K562 (cell line): ENCODE data around the gene IFNA6. TPM values are rescaled to one million over a fixed set of nuclear protein-coding genes. Genes with fewer than 3 reads are reported as not detected.

Experiments
- ATAC-seq: fragments of 200-7000 bp; cut with Tn5 transposase; 3 replicates; pipeline ENCODE4 v1.9.1; 2020; ENCODE audit warnings: moderate library complexity
- BruUV-seq: library from RNA; stranded (reverse); fragments of 400-500 nt; replicated peaks from 2 replicates; lab custom pipeline; 2021; lab: Mats Ljungman, UMichigan
- CTCF ChIA-PET: fragments of 300-600 bp; formaldehyde crosslinking; extraction: SDS; loops from one replicate; lab custom pipeline; 2021; ENCODE audit warnings: low intra/inter-chr PET ratio; lab: Yijun Ruan, JAX
- POLR2A ChIA-PET: fragments of 300-600, 350-650 bp; sonication (Branson Sonifier 250); formaldehyde crosslinking; extraction: SDS; loops from one replicate; lab custom pipeline; 2021; ENCODE audit warnings: antibody characterized with exemption, inconsistent platforms; lab: Yijun Ruan, JAX
- DNase-seq, 4 experiments: peaks; one replicate each; pipeline versions ENCODE4 v3.0.0 to v3.0.0-alpha.2; 2011 to 2018; ENCODE audit warnings: low spot score in 3 of 4, mixed read lengths in 3 of 4; ENCODE audit errors: extremely low read depth in 1 of 4
- FAIRE-seq: peaks from 2 replicates; lab custom pipeline; 2011; peaks lifted over from hg19 to GRCh38; lab: Jason Lieb, UNC
- H2AFZ ChIP-seq: 2 replicates; pipeline ENCODE4 v1.6.0; 2011; ENCODE audit warnings: low read depth, low read length, control low read depth, inconsistent platforms
- H3K27ac ChIP-seq: fragments of 200-600 bp; 3 replicates; pipeline ENCODE4 v1.8.0; 2011; ENCODE audit warnings: low read depth, mild to moderate bottlenecking, control low read depth, inconsistent platforms, low read length, moderate library complexity, mixed read lengths; ENCODE audit errors: extremely low read depth
- H3K27me3 ChIP-seq, 2 experiments: fragments of 300-600 bp in 1 of 2; 2 replicates in 1 of 2; 3 replicates in 1 of 2; pipeline versions ENCODE4 v1.6.0 to v1.8.0; 2011; ENCODE audit warnings: inconsistent platforms in 2 of 2, low read length in 2 of 2, mild to moderate bottlenecking in 1 of 2, mixed read lengths in 1 of 2, moderate library complexity in 1 of 2; ENCODE audit not compliant: control insufficient read depth in 2 of 2, insufficient read depth in 2 of 2
- H3K36me3 ChIP-seq: fragments of 300-600 bp; 3 replicates; pipeline ENCODE4 v1.8.0; 2011; ENCODE audit warnings: mild to moderate bottlenecking, low read length, inconsistent platforms; ENCODE audit not compliant: control insufficient read depth, insufficient read depth
- H3K4me1 ChIP-seq, 2 experiments: fragments of 200-600 bp in 1 of 2; replicated peaks in 1 of 2; 2 replicates in 1 of 2; 3 replicates in 1 of 2; pipeline versions ENCODE4 v1.5.1 to v1.8.0; 2011; ENCODE audit warnings: inconsistent platforms in 2 of 2, low read length in 2 of 2, mild to moderate bottlenecking in 1 of 2, mixed read lengths in 1 of 2, moderate library complexity in 1 of 2; ENCODE audit not compliant: control insufficient read depth in 2 of 2, insufficient read depth in 2 of 2
- H3K4me2 ChIP-seq: 2 replicates; pipeline ENCODE4 v1.6.1; 2011; ENCODE audit warnings: low read length, control low read depth, inconsistent platforms, mixed read lengths; ENCODE audit not compliant: insufficient read depth
- H3K4me3 ChIP-seq: fragments of 200-600 bp; sonication (generic), shearing (Covaris generic); 2 replicates; pipeline ENCODE4 v1.5.1; 2016; ENCODE audit warnings: control low read depth, inconsistent platforms
- H3K79me2 ChIP-seq: fragments of 200-600 bp; 3 replicates; pipeline ENCODE4 v1.8.0; 2011; ENCODE audit warnings: low read length, inconsistent platforms; ENCODE audit not compliant: control insufficient read depth, insufficient read depth
- H3K9ac ChIP-seq, 2 experiments: 2 replicates each; pipeline versions ENCODE4 v1.6.0 to v1.6.1; 2011; ENCODE audit warnings: low read depth in 2 of 2, low read length in 2 of 2, control low read depth in 1 of 2, inconsistent platforms in 1 of 2, mild to moderate bottlenecking in 1 of 2, mixed read lengths in 1 of 2; ENCODE audit not compliant: insufficient read depth in 1 of 2
- H3K9me1 ChIP-seq: one replicate; pipeline ENCODE4 v1.6.0; 2011; ENCODE audit warnings: inconsistent platforms, mild to moderate bottlenecking, low read length, moderate library complexity; ENCODE audit not compliant: control insufficient read depth, insufficient read depth
- H3K9me3 ChIP-seq: replicated peaks from 2 replicates; pipeline ENCODE4 v1.5.1; 2011; ENCODE audit warnings: low read depth, low read length, inconsistent platforms; ENCODE audit not compliant: control insufficient read depth, insufficient read depth
- H4K20me1 ChIP-seq: replicated peaks from 2 replicates; pipeline ENCODE4 v1.6.1; 2011; ENCODE audit warnings: low read length, inconsistent platforms, mixed read lengths; ENCODE audit not compliant: control insufficient read depth, insufficient read depth
- GATAD2B ChIP-seq: fragments of 450-650 bp; IDR thresholded peaks from 2 replicates; pipeline ENCODE4 v1.6.1; 2017; ENCODE audit warnings: mild to moderate bottlenecking, borderline replicate concordance
- GTF2A2 ChIP-seq: IDR thresholded peaks from 2 replicates; pipeline ENCODE4 v1.6.1; 2016; ENCODE audit warnings: mild to moderate bottlenecking, missing genetic modification characterization, missing compliant biosample characterization
- LARP7 ChIP-seq: fragments of 450-650 bp; IDR thresholded peaks from 2 replicates; pipeline ENCODE4 v1.6.1; 2016
- LCOR ChIP-seq: sonication (generic); formaldehyde crosslinking; IDR thresholded peaks from 2 replicates; pipeline ENCODE4 v1.8.0; 2022; ENCODE audit warnings: mild to moderate bottlenecking, missing genetic modification reagents
- RBBP5 ChIP-seq: fragments of 200-600 bp; sonication (generic); IDR thresholded peaks from 2 replicates; pipeline ENCODE4 v1.6.1; 2012; ENCODE audit warnings: borderline replicate concordance, mild to moderate bottlenecking, low read length, control low read depth, inconsistent platforms; ENCODE audit not compliant: insufficient read depth, poor library complexity, severe bottlenecking
- RBM22 ChIP-seq: fragments of 200-400 bp; formaldehyde crosslinking; IDR thresholded peaks from 2 replicates; pipeline ENCODE4 v1.6.1; 2018; ENCODE audit warnings: low read length, low read depth; ENCODE audit not compliant: poor library complexity, severe bottlenecking
- SMARCB1 ChIP-seq: IDR thresholded peaks from 2 replicates; pipeline ENCODE4 v1.6.1; 2011; ENCODE audit warnings: improper control_type of control experiment, low read depth; ENCODE audit not compliant: insufficient read length
- SOX6 ChIP-seq: fragments of 450-650 bp; IDR thresholded peaks from 2 replicates; pipeline ENCODE4 v1.6.1; 2014; ENCODE audit warnings: mild to moderate bottlenecking
- SREBF2 ChIP-seq: sonication (generic); formaldehyde crosslinking; IDR thresholded peaks from 2 replicates; pipeline ENCODE4 v1.4.0; 2020; ENCODE audit warnings: mild to moderate bottlenecking, missing genetic modification reagents
- TEAD4 ChIP-seq, 2 experiments: sonication (generic) in 1 of 2; formaldehyde crosslinking in 1 of 2; IDR thresholded peaks; 2 replicates each; pipeline versions ENCODE4 v1.6.1 to v1.8.0; 2012 to 2022; ENCODE audit warnings: borderline replicate concordance in 1 of 2, inconsistent platforms in 1 of 2, low read length in 1 of 2, mild to moderate bottlenecking in 1 of 2, missing genetic modification reagents in 1 of 2
- ZNF76 ChIP-seq: fragments of 250-450 bp; sonication (Bioruptor Pico); IDR thresholded peaks from 2 replicates; pipeline ENCODE4 v1.4.0; 2020; ENCODE audit warnings: mild to moderate bottlenecking, moderate library complexity, borderline replicate concordance
- WGBS: fragments of 100-300 bp; shearing (Covaris generic); methylation state at CpG from one replicate; pipeline ENCODE4 v1.1.6; 2016; ENCODE audit warnings: low coverage, mixed read lengths; ENCODE audit not compliant: insufficient coverage; ENCODE audit errors: missing lambda C conversion rate; 5-methylcytosine and 5-hydroxymethylcytosine counted together
- in situ Hi-C: fragments of 300-500 bp; cut with MboI; formaldehyde crosslinking; loops from 4 replicates; pipeline ENCODE4 v1.15.0; 2018; ENCODE audit warnings: inconsistent platforms, mixed read lengths
- intact Hi-C: fragments of 100-400 bp; cut with micrococcal nuclease; formaldehyde crosslinking; loops from 2 replicates; pipeline ENCODE4 v1.14.2; 2022
- polyA plus RNA-seq, 8 experiments: library from polyadenylated mRNA; depleted of rRNA in 4 of 8; stranded (reverse) in 5 of 8; unstranded in 3 of 8; fragments of >200 nt; fragmentation: Nextera tagmentation in 2 of 8; fragmentation: Illumina TruSeq in 1 of 8; extraction: Ambion mirVana in 2 of 8; extraction: Trizol in 1 of 8; gene quantifications; 2 replicates each; pipeline versions ENCODE4 v1.2.1 to v1.2.3, GENCODE V29; 2011 to 2014; ENCODE audit warnings: inconsistent platforms in 1 of 8, missing spikeins in 1 of 8
- total RNA-seq, 7 experiments: library from RNA; depleted of rRNA in 6 of 7; stranded (reverse); fragments of >200 nt in 6 of 7; fragmentation: Illumina TruSeq in 2 of 7; extraction: Trizol in 2 of 7; gene quantifications; 2 replicates each; pipeline versions ENCODE4 v1.2.1 to v1.2.3, GENCODE V29; 2011 to 2021; ENCODE audit warnings: low replicate concordance in 1 of 7
- TF ChIP-seq, protein P1 (sequence below): fragments of 250-450 bp; sonication (Bioruptor Pico); IDR thresholded peaks from 2 replicates; pipeline ENCODE4 v1.5.0; 2021
- TF ChIP-seq, protein P2 (sequence below), 3 experiments: fragments of 200-800 bp in 1 of 3; fragments of 250-450 bp in 1 of 3; fragments of 450-650 bp in 1 of 3; sonication (Bioruptor Pico) in 1 of 3; sonication (Bioruptor generic) in 1 of 3; formaldehyde crosslinking in 1 of 3; IDR thresholded peaks; 2 replicates each; pipeline versions ENCODE4 v1.6.1 to v1.8.0; 2016 to 2022; ENCODE audit warnings: mild to moderate bottlenecking in 2 of 3, missing genetic modification characterization in 2 of 3, missing compliant biosample characterization in 1 of 3, moderate library complexity in 1 of 3
- TF ChIP-seq, protein P3 (sequence below): fragments of 250-450 bp; sonication (Bioruptor Pico); IDR thresholded peaks from 2 replicates; pipeline ENCODE4 v1.5.0; 2022; ENCODE audit warnings: mild to moderate bottlenecking
- TF ChIP-seq, protein P4 (sequence below): sonication (generic); formaldehyde crosslinking; IDR thresholded peaks from 2 replicates; pipeline ENCODE4 v1.8.0; 2022; ENCODE audit warnings: missing genetic modification reagents, mild to moderate bottlenecking, moderate library complexity, borderline replicate concordance

The IFNA6 gene
- total and polyA plus RNA-seq, 9 of the 15 experiments (the other 6 are each of a cell fraction or from before 2014, with no cell fraction given), result not detected

DNA sequence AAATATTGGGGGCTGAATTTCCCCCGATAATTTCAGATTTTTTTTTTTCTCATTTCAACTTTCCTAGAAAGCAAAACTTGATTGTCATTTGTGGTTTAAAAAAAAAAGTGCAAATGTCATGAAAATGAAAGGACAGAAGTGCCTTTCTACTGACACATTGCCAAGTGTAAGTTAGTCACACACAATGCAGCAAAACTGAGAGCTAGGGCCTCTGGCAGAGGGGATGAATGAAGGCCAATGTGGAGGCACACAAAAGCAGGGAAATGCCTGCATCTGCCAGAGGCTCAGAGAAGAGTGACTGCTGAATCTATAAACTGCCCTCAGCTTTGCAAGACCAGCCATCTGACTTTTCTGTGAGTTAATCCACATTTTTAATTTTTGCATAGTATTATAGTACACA lies 38.8 kb downstream of the IFNA6 start:
- TF ChIP-seq, protein P1, sequence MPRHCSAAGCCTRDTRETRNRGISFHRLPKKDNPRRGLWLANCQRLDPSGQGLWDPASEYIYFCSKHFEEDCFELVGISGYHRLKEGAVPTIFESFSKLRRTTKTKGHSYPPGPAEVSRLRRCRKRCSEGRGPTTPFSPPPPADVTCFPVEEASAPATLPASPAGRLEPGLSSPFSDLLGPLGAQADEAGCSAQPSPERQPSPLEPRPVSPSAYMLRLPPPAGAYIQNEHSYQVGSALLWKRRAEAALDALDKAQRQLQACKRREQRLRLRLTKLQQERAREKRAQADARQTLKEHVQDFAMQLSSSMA (CRISPR knock-in tag), result no peak
- TF ChIP-seq, protein P2, sequence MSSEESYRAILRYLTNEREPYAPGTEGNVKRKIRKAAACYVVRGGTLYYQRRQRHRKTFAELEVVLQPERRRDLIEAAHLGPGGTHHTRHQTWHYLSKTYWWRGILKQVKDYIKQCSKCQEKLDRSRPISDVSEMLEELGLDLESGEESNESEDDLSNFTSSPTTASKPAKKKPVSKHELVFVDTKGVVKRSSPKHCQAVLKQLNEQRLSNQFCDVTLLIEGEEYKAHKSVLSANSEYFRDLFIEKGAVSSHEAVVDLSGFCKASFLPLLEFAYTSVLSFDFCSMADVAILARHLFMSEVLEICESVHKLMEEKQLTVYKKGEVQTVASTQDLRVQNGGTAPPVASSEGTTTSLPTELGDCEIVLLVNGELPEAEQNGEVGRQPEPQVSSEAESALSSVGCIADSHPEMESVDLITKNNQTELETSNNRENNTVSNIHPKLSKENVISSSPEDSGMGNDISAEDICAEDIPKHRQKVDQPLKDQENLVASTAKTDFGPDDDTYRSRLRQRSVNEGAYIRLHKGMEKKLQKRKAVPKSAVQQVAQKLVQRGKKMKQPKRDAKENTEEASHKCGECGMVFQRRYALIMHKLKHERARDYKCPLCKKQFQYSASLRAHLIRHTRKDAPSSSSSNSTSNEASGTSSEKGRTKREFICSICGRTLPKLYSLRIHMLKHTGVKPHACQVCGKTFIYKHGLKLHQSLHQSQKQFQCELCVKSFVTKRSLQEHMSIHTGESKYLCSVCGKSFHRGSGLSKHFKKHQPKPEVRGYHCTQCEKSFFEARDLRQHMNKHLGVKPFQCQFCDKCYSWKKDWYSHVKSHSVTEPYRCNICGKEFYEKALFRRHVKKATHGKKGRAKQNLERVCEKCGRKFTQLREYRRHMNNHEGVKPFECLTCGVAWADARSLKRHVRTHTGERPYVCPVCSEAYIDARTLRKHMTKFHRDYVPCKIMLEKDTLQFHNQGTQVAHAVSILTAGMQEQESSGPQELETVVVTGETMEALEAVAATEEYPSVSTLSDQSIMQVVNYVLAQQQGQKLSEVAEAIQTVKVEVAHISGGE (CRISPR knock-in tag; IDR thresholded peaks at IDR 0.05), result no peak
- TF ChIP-seq SOX6 (no peak), TEAD4 (IDR thresholded peaks at IDR 0.05; ENCODE audit: low read length) (no peak), TEAD4 (CRISPR knock-in tag; IDR thresholded peaks at IDR 0.05; ENCODE audit: borderline replicate concordance) (no peak), GTF2A2 (tag) (no peak), RBBP5 (no peak), ZNF76 (CRISPR knock-in tag) (no peak), SREBF2 (CRISPR knock-in tag) (no peak), RBM22 (no peak), SMARCB1 (no peak), GATAD2B (no peak), LCOR (CRISPR knock-in tag) (no peak), LARP7 (no peak)
- TF ChIP-seq, protein P3, sequence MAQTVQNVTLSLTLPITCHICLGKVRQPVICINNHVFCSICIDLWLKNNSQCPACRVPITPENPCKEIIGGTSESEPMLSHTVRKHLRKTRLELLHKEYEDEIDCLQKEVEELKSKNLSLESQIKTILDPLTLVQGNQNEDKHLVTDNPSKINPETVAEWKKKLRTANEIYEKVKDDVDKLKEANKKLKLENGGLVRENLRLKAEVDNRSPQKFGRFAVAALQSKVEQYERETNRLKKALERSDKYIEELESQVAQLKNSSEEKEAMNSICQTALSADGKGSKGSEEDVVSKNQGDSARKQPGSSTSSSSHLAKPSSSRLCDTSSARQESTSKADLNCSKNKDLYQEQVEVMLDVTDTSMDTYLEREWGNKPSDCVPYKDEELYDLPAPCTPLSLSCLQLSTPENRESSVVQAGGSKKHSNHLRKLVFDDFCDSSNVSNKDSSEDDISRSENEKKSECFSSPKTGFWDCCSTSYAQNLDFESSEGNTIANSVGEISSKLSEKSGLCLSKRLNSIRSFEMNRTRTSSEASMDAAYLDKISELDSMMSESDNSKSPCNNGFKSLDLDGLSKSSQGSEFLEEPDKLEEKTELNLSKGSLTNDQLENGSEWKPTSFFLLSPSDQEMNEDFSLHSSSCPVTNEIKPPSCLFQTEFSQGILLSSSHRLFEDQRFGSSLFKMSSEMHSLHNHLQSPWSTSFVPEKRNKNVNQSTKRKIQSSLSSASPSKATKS (CRISPR knock-in tag), result no peak
- TF ChIP-seq, protein P4, sequence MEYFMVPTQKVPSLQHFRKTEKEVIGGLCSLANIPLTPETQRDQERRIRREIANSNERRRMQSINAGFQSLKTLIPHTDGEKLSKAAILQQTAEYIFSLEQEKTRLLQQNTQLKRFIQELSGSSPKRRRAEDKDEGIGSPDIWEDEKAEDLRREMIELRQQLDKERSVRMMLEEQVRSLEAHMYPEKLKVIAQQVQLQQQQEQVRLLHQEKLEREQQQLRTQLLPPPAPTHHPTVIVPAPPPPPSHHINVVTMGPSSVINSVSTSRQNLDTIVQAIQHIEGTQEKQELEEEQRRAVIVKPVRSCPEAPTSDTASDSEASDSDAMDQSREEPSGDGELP (CRISPR knock-in tag), result no peak
- ChIA-PET POLR2A (no interaction called here), CTCF (no interaction called here)
- Histone ChIP-seq H3K36me3 (no peaks in the 10 kb centered on the region), H3K79me2 (no peaks in the 10 kb centered on the region), H3K9me1 (no peaks in the 10 kb centered on the region), H3K27me3 (no peaks in the 10 kb centered on the region), H3K9ac (no peak overlapping the region), H2AFZ (no peak overlapping the region), H4K20me1 (no peaks in the 10 kb centered on the region), H3K27ac (no peak overlapping the region), H3K4me2 (no peak overlapping the region), H3K4me1 (no peaks in the 10 kb centered on the region), H3K4me3 (no peak overlapping the region), H3K9me3 (no peaks in the 10 kb centered on the region)
- intact Hi-C loops, result no loop called here
- BruUV-seq, result no TSS peak
- ATAC-seq (no peak), FAIRE-seq (no peak), DNase-seq (no peak)
- in situ Hi-C loops, result no loop called here
- no CpG with 5 or more reads among the region's 1 CpG for WGBS
